Measurements from ENCODE around the gene BPIFA3.

Gene BPIFA3

GRCh38 chr20:33272155-33272873, 55.2 kb downstream of the BPIFA3 start:
- no peak for FAIRE-seq

GRCh38 chr20:33273117-33273851, 56.1 kb downstream of the BPIFA3 start:
- FAIRE-seq = no peak

GRCh38 chr20:33275215-33275614, 58.1 kb downstream of the BPIFA3 start:
- FAIRE-seq = no peak

GRCh38 chr20:33275871-33276270, 58.7 kb downstream of the BPIFA3 start:
- no peak for FAIRE-seq

- no peak for FAIRE-seq
Measured at GRCh38 chr20:33276303-33277113, 59.4 kb downstream of the BPIFA3 start.

Measured in islet of Langerhans (tissue), 1 donor.